GM12878 (cell line): Measurements from ENCODE around the gene KLHL30. TPM values are rescaled to one million over a fixed set of nuclear protein-coding genes. Genes with fewer than 3 reads are reported as not detected.

Experiments
- ATAC-seq: fragments of 200-7000 bp; cut with Tn5 transposase; 3 replicates; pipeline ENCODE4 v1.9.1; 2020; ENCODE audit warnings: mild to moderate bottlenecking, moderate library complexity
- BruUV-seq: library from RNA; stranded (reverse); fragments of 400-500 nt; replicated peaks from 2 replicates; lab custom pipeline; 2021; lab: Mats Ljungman, UMichigan
- CTCF ChIA-PET: fragments of 300-600 bp; sonication (Branson Sonifier 250); formaldehyde crosslinking; extraction: SDS; loops from one replicate; lab custom pipeline; 2021; ENCODE audit warnings: inconsistent platforms; lab: Yijun Ruan, JAX
- POLR2A ChIA-PET: fragments of 350-600 bp; formaldehyde crosslinking; extraction: SDS; loops from one replicate; lab custom pipeline; 2021; ENCODE audit warnings: inconsistent platforms; lab: Charles Lee
- RAD21 ChIA-PET: fragments of 300-600 bp; sonication (Branson Sonifier 250); formaldehyde crosslinking; loops from one replicate; lab custom pipeline; 2023; ENCODE audit warnings: antibody characterized with exemption; ENCODE audit not compliant: unreplicated experiment; lab: Charles Lee
- SMC1A ChIA-PET: fragments of 300-600 bp; sonication (Branson Sonifier 250); formaldehyde crosslinking; loops from one replicate; lab custom pipeline; 2023; ENCODE audit not compliant: unreplicated experiment, uncharacterized antibody; lab: Charles Lee
- DNase-seq: peaks from one replicate; pipeline ENCODE4 v3.0.0-alpha.2; 2011; ENCODE audit warnings: low read depth, low spot score
- FAIRE-seq: peaks from 3 replicates; lab custom pipeline; 2011; peaks lifted over from hg19 to GRCh38; lab: Jason Lieb, UNC
- H2AFZ ChIP-seq: 2 replicates; pipeline ENCODE4 v1.6.0; 2011; ENCODE audit warnings: low read depth, low read length, control low read depth; ENCODE audit not compliant: control insufficient read depth
- H3K27ac ChIP-seq: 2 replicates; pipeline ENCODE4 v1.5.1; 2011; ENCODE audit warnings: control low read depth; ENCODE audit not compliant: control insufficient read depth, insufficient read depth
- H3K27me3 ChIP-seq, 2 experiments: replicated peaks in 1 of 2; 2 replicates each; pipeline versions ENCODE4 v1.6.0 to v1.6.1; 2011; ENCODE audit warnings: low read length in 1 of 2; ENCODE audit not compliant: control insufficient read depth in 2 of 2, insufficient read depth in 2 of 2
- H3K36me3 ChIP-seq, 2 experiments: 2 replicates each; pipeline ENCODE4 v1.5.1; 2011; ENCODE audit warnings: low read length in 1 of 2; ENCODE audit not compliant: control insufficient read depth in 2 of 2, insufficient read depth in 2 of 2
- H3K4me1 ChIP-seq: 2 replicates; pipeline ENCODE4 v1.6.1; 2011; ENCODE audit warnings: mild to moderate bottlenecking, low read length, moderate library complexity, mixed read lengths; ENCODE audit not compliant: control insufficient read depth, insufficient read depth
- H3K4me2 ChIP-seq: 2 replicates; pipeline ENCODE4 v1.6.0; 2011; ENCODE audit warnings: control low read depth; ENCODE audit not compliant: control insufficient read depth, insufficient read depth
- H3K4me3 ChIP-seq: fragments of 200-600 bp; sonication (generic); 2 replicates; pipeline ENCODE4 v1.5.1; 2016
- H3K79me2 ChIP-seq: 2 replicates; pipeline ENCODE4 v1.6.0; 2011; ENCODE audit warnings: low read length; ENCODE audit not compliant: control insufficient read depth, insufficient read depth
- H3K9ac ChIP-seq: 2 replicates; pipeline ENCODE4 v1.8.0; 2011; ENCODE audit warnings: low read length, control low read depth, mixed read lengths; ENCODE audit not compliant: control insufficient read depth, insufficient read depth
- H3K9me3 ChIP-seq: replicated peaks from 3 replicates; pipeline ENCODE4 v1.5.1; 2011; ENCODE audit warnings: mild to moderate bottlenecking, low read length; ENCODE audit not compliant: control insufficient read depth, insufficient read depth
- H4K20me1 ChIP-seq: 2 replicates; pipeline ENCODE4 v1.6.0; 2011; ENCODE audit not compliant: control insufficient read depth, insufficient read depth
- ATF2 ChIP-seq: IDR thresholded peaks from 2 replicates; pipeline ENCODE4 v1.6.1; 2012; ENCODE audit warnings: low read length, inconsistent platforms
- CBX5 ChIP-seq: sonication (generic); IDR thresholded peaks from 2 replicates; pipeline ENCODE4 v1.6.1; 2016; ENCODE audit warnings: low read depth, moderate library complexity, mild to moderate bottlenecking, inconsistent platforms
- CUX1 ChIP-seq: IDR thresholded peaks from 2 replicates; pipeline ENCODE4 v1.6.1; 2012; ENCODE audit warnings: improper control_type of control experiment, low read depth, low read length; ENCODE audit not compliant: insufficient replicate concordance
- EGR1 ChIP-seq, 2 experiments: IDR thresholded peaks; 1 replicate in 1 of 2; 2 replicates in 1 of 2; pipeline ENCODE4 v1.6.1; 2011 to 2012; ENCODE audit warnings: low read depth in 2 of 2, low read length in 2 of 2, borderline replicate concordance in 1 of 2, mild to moderate bottlenecking in 1 of 2, moderate library complexity in 1 of 2
- HDGF ChIP-seq: fragments of 450-650 bp; IDR thresholded peaks from 2 replicates; pipeline ENCODE4 v1.6.1; 2016; ENCODE audit warnings: antibody characterized with exemption
- PAX8 ChIP-seq: fragments of 450-650 bp; IDR thresholded peaks from 2 replicates; pipeline ENCODE4 v1.6.1; 2017; ENCODE audit warnings: mild to moderate bottlenecking, moderate library complexity
- RUNX3 ChIP-seq: IDR thresholded peaks from 2 replicates; pipeline ENCODE4 v1.6.1; 2012; ENCODE audit warnings: low read length, inconsistent platforms
- SMAD5 ChIP-seq: IDR thresholded peaks from 2 replicates; pipeline ENCODE4 v1.6.1; 2016; ENCODE audit warnings: antibody characterized with exemption, low read depth
- SMC3 ChIP-seq: IDR thresholded peaks from 2 replicates; pipeline ENCODE4 v1.6.1; 2011; ENCODE audit warnings: low read length, improper control_type of control experiment, borderline replicate concordance
- STAT1 ChIP-seq: fragments of 450-650 bp; conservative IDR thresholded peaks from 2 replicates; pipeline ENCODE4 v1.6.1; 2014; ENCODE audit warnings: antibody characterized with exemption, mild to moderate bottlenecking
- TAF1 ChIP-seq: IDR thresholded peaks from 2 replicates; pipeline ENCODE4 v1.6.1; 2011; ENCODE audit warnings: mild to moderate bottlenecking, low read depth, low read length, borderline replicate concordance
- USF1 ChIP-seq: IDR thresholded peaks from 2 replicates; pipeline ENCODE4 v1.6.1; 2011; ENCODE audit warnings: borderline replicate concordance, low read depth, mild to moderate bottlenecking, moderate library complexity, mixed read lengths, low read length; ENCODE audit not compliant: insufficient read depth; ENCODE audit errors: extremely low read length
- WRNIP1 ChIP-seq: IDR thresholded peaks from 2 replicates; pipeline ENCODE4 v1.6.1; 2011; ENCODE audit warnings: low read depth, low read length, improper control_type of control experiment, borderline replicate concordance
- YBX1 ChIP-seq: fragments of 450-650 bp; IDR thresholded peaks from 2 replicates; pipeline ENCODE4 v1.6.1; 2016; ENCODE audit warnings: antibody characterized with exemption
- ZNF24 ChIP-seq: fragments of 450-650 bp; IDR thresholded peaks from 2 replicates; pipeline ENCODE4 v1.6.1; 2017; ENCODE audit warnings: antibody characterized with exemption, mild to moderate bottlenecking
- ZSCAN29 ChIP-seq: fragments of 450-650 bp; IDR thresholded peaks from 2 replicates; pipeline ENCODE4 v1.6.1; 2017; ENCODE audit warnings: mild to moderate bottlenecking, moderate library complexity
- WGBS: methylation state at CpG from one replicate; pipeline ENCODE4 v1.1.6; 2016; ENCODE audit warnings: low lambda C conversion rate; ENCODE audit not compliant: insufficient replicate concordance, insufficient coverage; ENCODE audit errors: missing lambda C conversion rate; 5-methylcytosine and 5-hydroxymethylcytosine counted together
- in situ Hi-C: fragments of 300-500 bp; cut with MboI; formaldehyde crosslinking; loops from 9 replicates; pipeline ENCODE4 v1.14.3; 2018; ENCODE audit warnings: mixed read lengths
- intact Hi-C: fragments of 100-400 bp; cut with micrococcal nuclease; formaldehyde crosslinking; loops from one replicate; pipeline ENCODE4 v1.14.2; 2022; ENCODE audit not compliant: unreplicated experiment
- polyA plus RNA-seq, 11 experiments: library from polyadenylated mRNA; depleted of rRNA in 4 of 11; unstranded in 6 of 11; stranded (reverse) in 5 of 11; fragments of >200 nt; fragmentation: Nextera tagmentation in 4 of 11; fragmentation: Illumina TruSeq in 1 of 11; extraction: Ambion mirVana in 4 of 11; extraction: Trizol in 1 of 11; gene quantifications; 1 replicate in 1 of 11; 2 replicates in 10 of 11; pipeline versions ENCODE4 v1.2.1 to v1.2.3, GENCODE V29; 2011 to 2016; ENCODE audit warnings: inconsistent platforms in 2 of 11, missing spikeins in 2 of 11, low read depth in 1 of 11
- total RNA-seq, 4 experiments: library from RNA; depleted of rRNA in 3 of 4; stranded (reverse); fragments of >200 nt in 3 of 4; fragmentation: Illumina TruSeq in 1 of 4; extraction: Trizol in 1 of 4; gene quantifications; 2 replicates each; pipeline versions ENCODE4 v1.2.1 to v1.2.3, GENCODE V29; 2013 to 2021

KLHL30 gene
- total and polyA plus RNA-seq, 10 of the 15 experiments (the other 5 are each of a cell fraction or from before 2014, with no cell fraction given), result 0.03 TPM; not detected in 9

- TF ChIP-seq CUX1 (no peak), SMAD5 (no peak), CBX5 (no peak), ZNF24 (no peak)
These were observed 28.2 kb downstream of the KLHL30 start (continued) for GRCh38 chr2:238166391-238167343.

GRCh38 chr2:238167344-238167715 is 28.9 kb downstream of the KLHL30 start:
- 80% methylated on average over 7 of the region's 7 CpGs for WGBS
- TF ChIP-seq EGR1 (IDR thresholded peaks at IDR 0.05; ENCODE audit: borderline replicate concordance in 1 of 2, low read depth in 2 of 2, low read length in 2 of 2), result no peak
- no peak for TF ChIP-seq HDGF
- TF ChIP-seq TAF1, result no peak
- no peak for TF ChIP-seq YBX1
- TF ChIP-seq ATF2, result no peak
- TF ChIP-seq USF1, result no peak
- no peak for TF ChIP-seq WRNIP1
- TF ChIP-seq ZSCAN29, result no peak
- no peak for TF ChIP-seq STAT1
- TF ChIP-seq PAX8, result no peak
- TF ChIP-seq SMC3, result no peak
- TF ChIP-seq RUNX3, result no peak

More at GRCh38 chr2:238167344-238167715, 28.9 kb downstream of the KLHL30 start:
- CTCF ChIA-PET, result no interaction called here
- RAD21 ChIA-PET, result no interaction called here
- intact Hi-C loops (no loop called here), in situ Hi-C loops (no loop called here)
- no peak overlapping the region for H3K9ac ChIP-seq
- ATAC-seq (no peak), FAIRE-seq (no peak), DNase-seq (no peak)
- no peak overlapping the region for H2AFZ ChIP-seq
- H3K27ac ChIP-seq, result no peak overlapping the region
- H3K27me3 ChIP-seq, result peaks cover 0 to 5% of the 10 kb centered on the region in 2 experiments; a peak in 3 of 4 replicates
- no TSS peak for BruUV-seq
- no peaks in the 10 kb centered on the region for H3K4me1 ChIP-seq
- no peaks in the 10 kb centered on the region for H3K9me3 ChIP-seq
- H3K4me3 ChIP-seq, result no peak overlapping the region
- SMC1A ChIA-PET, result no interaction called here
- H3K36me3 ChIP-seq, result peaks cover 2 to 10% of the 10 kb centered on the region in 2 experiments
- H4K20me1 ChIP-seq, result no peaks in the 10 kb centered on the region; the same call in 1 of the 2 replicates
- no peak overlapping the region for H3K4me2 ChIP-seq
- POLR2A ChIA-PET, result no interaction called here
- H3K79me2 ChIP-seq, result no peaks in the 10 kb centered on the region
